ENCODE measurements around the gene TRHDE. TPM values are rescaled to one million over a fixed set of nuclear protein-coding genes. Genes with fewer than 3 reads are reported as not detected.

TRHDE gene
- polyA plus RNA-seq, 2 of the 4 experiments (the other 2 are of a cell fraction), result 0.16 to 0.32 TPM

- CTCF ChIA-PET, result interaction anchor here (0.6 kb wide), 1 partner anchor 407 kb away, joined by 3 read pairs; no protein-coding TSS in a partner anchor
- FAIRE-seq, result no peak
Observed at GRCh38 chr12:72390146-72390545, 118.0 kb downstream of the TRHDE start.

GRCh38 chr12:72406111-72406510 lies 133.9 kb downstream of the TRHDE start:
- 0% methylated on average over 2 of the region's 2 CpGs for WGBS (ENCODE audit: missing lambda C conversion rate)
- Histone ChIP-seq H3K4me3 (no peak overlapping the region), H3K9me3 (no peaks in the 10 kb centered on the region), H3K27ac (no peak overlapping the region), H3K4me2 (no peak overlapping the region), H3K4me1 (no peaks in the 10 kb centered on the region)
- ChIA-PET CTCF (no interaction called here), POLR2A (no interaction called here)
- ATAC-seq (no peak), DNase-seq (ENCODE audit: low read depth in 1 of 2, low spot score in 1 of 2) (no peak), FAIRE-seq (no peak)
- TF ChIP-seq CTCF (IDR thresholded peaks at IDR 0.05) (no peak), CBX2 (IDR thresholded peaks at IDR 0.05; ENCODE audit: borderline replicate concordance, low read depth) (no peak), MAFK (IDR thresholded peaks at IDR 0.05; ENCODE audit: partially characterized antibody) (no peak), NFE2L2 (conservative IDR thresholded peaks at IDR 0.05; ENCODE audit: low read length) (no peak), RAD21 (conservative IDR thresholded peaks at IDR 0.05 in 1 of 2, IDR thresholded peaks at IDR 0.05 in 1 of 2) (no peak), ELK1 (IDR thresholded peaks at IDR 0.05; ENCODE audit: low read depth, low read length) (no peak), REST (IDR thresholded peaks at IDR 0.05) (no peak), NR3C1 (IDR thresholded peaks at IDR 0.05) (no peak), FOSB (CRISPR knock-in tag; IDR thresholded peaks at IDR 0.05) (no peak)
- TF ChIP-seq, protein P1, sequence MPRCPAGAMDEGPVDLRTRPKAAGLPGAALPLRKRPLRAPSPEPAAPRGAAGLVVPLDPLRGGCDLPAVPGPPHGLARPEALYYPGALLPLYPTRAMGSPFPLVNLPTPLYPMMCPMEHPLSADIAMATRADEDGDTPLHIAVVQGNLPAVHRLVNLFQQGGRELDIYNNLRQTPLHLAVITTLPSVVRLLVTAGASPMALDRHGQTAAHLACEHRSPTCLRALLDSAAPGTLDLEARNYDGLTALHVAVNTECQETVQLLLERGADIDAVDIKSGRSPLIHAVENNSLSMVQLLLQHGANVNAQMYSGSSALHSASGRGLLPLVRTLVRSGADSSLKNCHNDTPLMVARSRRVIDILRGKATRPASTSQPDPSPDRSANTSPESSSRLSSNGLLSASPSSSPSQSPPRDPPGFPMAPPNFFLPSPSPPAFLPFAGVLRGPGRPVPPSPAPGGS (IDR thresholded peaks at IDR 0.05), result no peak

More at GRCh38 chr12:72390146-72390545, 118.0 kb downstream of the TRHDE start:
- no peak overlapping the region for H3K4me3 ChIP-seq
- POLR2A ChIA-PET, result no interaction called here
- TF ChIP-seq CEBPB (IDR thresholded peaks at IDR 0.05), result no peak
- TF ChIP-seq SREBF2 (IDR thresholded peaks at IDR 0.05), result no peak
- no peak for TF ChIP-seq ATOH8 (CRISPR knock-in tag; IDR thresholded peaks at IDR 0.05; ENCODE audit: low read depth)
- ATAC-seq, result no peak
- 65% methylated on average over 1 of the region's 1 CpG for WGBS (ENCODE audit: missing lambda C conversion rate)
- DNase-seq (ENCODE audit: low read depth in 1 of 2, low spot score in 1 of 2), result no peak
- H3K4me1 ChIP-seq, result no peaks in the 10 kb centered on the region
- H3K27ac ChIP-seq, result no peak overlapping the region
- H3K9me3 ChIP-seq, result no peaks in the 10 kb centered on the region
- H3K4me2 ChIP-seq, result no peak overlapping the region

- Histone ChIP-seq H3K4me3 (no peak overlapping the region), H3K4me2 (no peak overlapping the region), H3K9me3 (no peaks in the 10 kb centered on the region), H3K4me1 (no peaks in the 10 kb centered on the region), H3K27ac (no peak overlapping the region)
- DNase-seq (ENCODE audit: low read depth in 1 of 2, low spot score in 1 of 2) (no peak), ATAC-seq (no peak), FAIRE-seq (no peak)
- no peak for TF ChIP-seq SMC3 (IDR thresholded peaks at IDR 0.05)
- TF ChIP-seq, protein P1 (IDR thresholded peaks at IDR 0.05), result no peak
- TF ChIP-seq KDM1A (IDR thresholded peaks at IDR 0.05; ENCODE audit: low read depth), result no peak
- TF ChIP-seq ZNF302 (CRISPR knock-in tag; IDR thresholded peaks at IDR 0.05), result no peak
- no peak for TF ChIP-seq POLR2A (IDR thresholded peaks at IDR 0.05; ENCODE audit: low read length)
- no peak for TF ChIP-seq EP300 (IDR thresholded peaks at IDR 0.05)
- CTCF ChIA-PET, result no interaction called here
- POLR2A ChIA-PET, result no interaction called here
- WGBS (ENCODE audit: missing lambda C conversion rate), result 6% methylated on average over 7 of the region's 7 CpGs
Observed at GRCh38 chr12:72432037-72432604, 160.0 kb downstream of the TRHDE start.

Data from A549 (cell line).